Left renal cortex interstitium (tissue), 4 donors: ENCODE results near the gene OTUD1. TPM values are rescaled to one million over a fixed set of nuclear protein-coding genes. Genes with fewer than 3 reads are reported as not detected.
A peak's percentile ranks its signal among the peaks of the same experiment; 100 is the strongest.

Source experiments
- DNase-seq, 4 donors: peaks; one replicate each; pipeline ENCODE4 v3.0.0-alpha.2; 2013; ENCODE audit warnings: low read depth in 4 of 4, low spot score in 2 of 4, missing footprints in 1 of 4
- polyA plus RNA-seq, 4 donors: library from polyadenylated mRNA; unstranded; fragments of 120-200 nt; gene quantifications; one replicate each; pipeline ENCODE4 v1.2.1, GENCODE V29; 2013; ENCODE audit not compliant: insufficient read length in 4 of 4

OTUD1 gene
- polyA plus RNA-seq, 4 donors, result 24.7 to 25.9 (median 24.9) TPM

GRCh38 chr10:23419655-23420329 is 19.1 kb upstream of the OTUD1 start:
- no peak for DNase-seq

- DNase-seq, result no peak
These were observed 17.5 kb upstream of the OTUD1 start for GRCh38 chr10:23421397-23421796.

- no peak for DNase-seq
These were observed 16.9 kb upstream of the OTUD1 start for GRCh38 chr10:23422003-23422411.

GRCh38 chr10:23432166-23432565 is 6.7 kb upstream of the OTUD1 start:
- no peak for DNase-seq

- DNase-seq, result no peak
These were observed 6.2 kb upstream of the OTUD1 start for GRCh38 chr10:23432639-23433038.

- DNase-seq, result no peak
These were observed 5.2 kb upstream of the OTUD1 start for GRCh38 chr10:23433701-23434100.

GRCh38 chr10:23435378-23435777 is 3.5 kb upstream of the OTUD1 start:
- DNase-seq, result no peak

GRCh38 chr10:23436983-23437382 is 1.9 kb upstream of the OTUD1 start:
- no peak for DNase-seq

- DNase-seq, result no peak
These were observed 820 bp upstream of the OTUD1 start for GRCh38 chr10:23437963-23438546.

GRCh38 chr10:23439452-23439960 is 631 bp downstream of the OTUD1 start:
- DNase-seq, result no peak

- DNase-seq, result peak in 1 of 4 donors; percentile 38
These were observed 1.4 kb downstream of the OTUD1 start for GRCh38 chr10:23439961-23440889.

- DNase-seq, result no peak
These were observed 2.4 kb downstream of the OTUD1 start for GRCh38 chr10:23441251-23441650.

GRCh38 chr10:23442936-23443335 is 4.1 kb downstream of the OTUD1 start:
- no peak for DNase-seq

GRCh38 chr10:23445591-23445990 is 6.7 kb downstream of the OTUD1 start:
- no peak for DNase-seq

- no peak for DNase-seq
These were observed 9.4 kb downstream of the OTUD1 start for GRCh38 chr10:23448323-23448722.

- DNase-seq, result no peak
These were observed 10.1 kb downstream of the OTUD1 start for GRCh38 chr10:23448802-23449570.

GRCh38 chr10:23452033-23452655 is 13.3 kb downstream of the OTUD1 start:
- no peak for DNase-seq

GRCh38 chr10:23453465-23453864 is 14.6 kb downstream of the OTUD1 start:
- no peak for DNase-seq

GRCh38 chr10:23457632-23458417 is 18.9 kb downstream of the OTUD1 start:
- DNase-seq, result no peak
